WTC11 (cell line): ENCODE results near the gene C9. TPM values are rescaled to one million over a fixed set of nuclear protein-coding genes. Genes with fewer than 3 reads are reported as not detected.

Experiments
- ATAC-seq: fragments of 200-7000 bp; cut with Tn5 transposase; 2 replicates; pipeline ENCODE4 v1.10.0; 2021; ENCODE audit warnings: mild to moderate bottlenecking, moderate library complexity
- CTCF ChIA-PET: fragments of 300-600 bp; sonication (Branson Sonifier 250); formaldehyde crosslinking; loops from one replicate; lab custom pipeline; 2021; ENCODE audit warnings: antibody characterized with exemption; lab: Charles Lee
- POLR2A ChIA-PET: fragments of 350-600 bp; sonication (Branson Sonifier 250); formaldehyde crosslinking; loops from one replicate; lab custom pipeline; 2021; ENCODE audit warnings: antibody characterized with exemption; lab: Charles Lee
- DNase-seq: peaks from one replicate; pipeline ENCODE4 v3.0.0; 2021; ENCODE audit warnings: low spot score
- H3K27ac Mint-ChIP-seq: 2 replicates; pipeline ENCODE4 v1.8.0; 2021; ENCODE audit warnings: mixed read lengths
- H3K27me3 Mint-ChIP-seq: 2 replicates; pipeline ENCODE4 v1.8.0; 2021; ENCODE audit warnings: low read depth, mild to moderate bottlenecking, moderate library complexity, mixed read lengths
- H3K36me3 Mint-ChIP-seq: 2 replicates; pipeline ENCODE4 v1.8.0; 2021; ENCODE audit warnings: mixed read lengths
- H3K4me1 Mint-ChIP-seq: 2 replicates; pipeline ENCODE4 v1.8.0; 2022; ENCODE audit warnings: mixed read lengths
- H3K4me3 Mint-ChIP-seq: 2 replicates; pipeline ENCODE4 v1.8.0; 2021; ENCODE audit warnings: mild to moderate bottlenecking, moderate library complexity, mixed read lengths
- H3K9me3 Mint-ChIP-seq: 2 replicates; pipeline ENCODE4 v1.8.0; 2021; ENCODE audit warnings: mixed read lengths
- ESRRA ChIP-seq: sonication (generic); formaldehyde crosslinking; IDR thresholded peaks from 2 replicates; pipeline ENCODE4 v1.8.1; 2022; ENCODE audit warnings: mild to moderate bottlenecking, missing genetic modification reagents, borderline replicate concordance
- FOXJ3 ChIP-seq: sonication (generic); formaldehyde crosslinking; IDR thresholded peaks from 2 replicates; pipeline ENCODE4 v1.9.0; 2021; ENCODE audit warnings: missing genetic modification reagents, mild to moderate bottlenecking, borderline replicate concordance
- NR3C1 ChIP-seq: sonication (generic); formaldehyde crosslinking; conservative IDR thresholded peaks from 2 replicates; pipeline ENCODE4 v1.8.1; 2023; ENCODE audit warnings: low read depth, mild to moderate bottlenecking, missing genetic modification reagents
- OVOL2 ChIP-seq: fragments of 250-450 bp; sonication (Bioruptor Pico); IDR thresholded peaks from 2 replicates; pipeline ENCODE4 v1.9.0; 2021; ENCODE audit warnings: mild to moderate bottlenecking, borderline replicate concordance
- SP1 ChIP-seq: sonication (generic); formaldehyde crosslinking; conservative IDR thresholded peaks from 2 replicates; pipeline ENCODE4 v1.8.1; 2022; ENCODE audit warnings: missing genetic modification reagents
- ZNF138 ChIP-seq: sonication (generic); formaldehyde crosslinking; conservative IDR thresholded peaks from 2 replicates; pipeline ENCODE4 v1.8.1; 2022; ENCODE audit warnings: mild to moderate bottlenecking, moderate library complexity, missing genetic modification reagents
- total RNA-seq: library from RNA; stranded (reverse); gene quantifications from 3 replicates; pipeline ENCODE4 v1.2.3, GENCODE V29; 2021
- TF ChIP-seq, protein P1 (sequence below): sonication (generic); formaldehyde crosslinking; IDR thresholded peaks from 2 replicates; pipeline ENCODE4 v1.8.1; 2023; ENCODE audit warnings: mild to moderate bottlenecking, moderate library complexity, missing genetic modification reagents
- TF ChIP-seq, protein P2 (sequence below): sonication (generic); formaldehyde crosslinking; IDR thresholded peaks from 2 replicates; pipeline ENCODE4 v1.8.1; 2023; ENCODE audit warnings: mild to moderate bottlenecking, missing genetic modification reagents
- TF ChIP-seq, protein P3 (sequence below): sonication (generic); formaldehyde crosslinking; IDR thresholded peaks from 2 replicates; pipeline ENCODE4 v1.8.0; 2022; ENCODE audit warnings: missing genetic modification reagents
- TF ChIP-seq, protein P4 (sequence below): sonication (generic); formaldehyde crosslinking; IDR thresholded peaks from 2 replicates; pipeline ENCODE4 v1.8.1; 2022; ENCODE audit warnings: mild to moderate bottlenecking, missing genetic modification reagents, moderate library complexity, borderline replicate concordance
- TF ChIP-seq, protein P5 (sequence below): fragments of 250-450 bp; sonication (Bioruptor Pico); IDR thresholded peaks from 2 replicates; pipeline ENCODE4 v2.1.2; 2022; ENCODE audit warnings: mild to moderate bottlenecking, moderate library complexity
- TF ChIP-seq, protein P6 (sequence below): sonication (generic); formaldehyde crosslinking; IDR thresholded peaks from 2 replicates; pipeline ENCODE4 v1.8.1; 2023; ENCODE audit warnings: mild to moderate bottlenecking, missing genetic modification reagents, borderline replicate concordance
- TF ChIP-seq, protein P7 (sequence below): sonication (generic); formaldehyde crosslinking; conservative IDR thresholded peaks from 2 replicates; pipeline ENCODE4 v1.8.1; 2022; ENCODE audit warnings: mild to moderate bottlenecking, missing genetic modification reagents

The C9 gene
- total RNA-seq, 1 experiment from 2014 or later: 0.07 TPM

DNA sequence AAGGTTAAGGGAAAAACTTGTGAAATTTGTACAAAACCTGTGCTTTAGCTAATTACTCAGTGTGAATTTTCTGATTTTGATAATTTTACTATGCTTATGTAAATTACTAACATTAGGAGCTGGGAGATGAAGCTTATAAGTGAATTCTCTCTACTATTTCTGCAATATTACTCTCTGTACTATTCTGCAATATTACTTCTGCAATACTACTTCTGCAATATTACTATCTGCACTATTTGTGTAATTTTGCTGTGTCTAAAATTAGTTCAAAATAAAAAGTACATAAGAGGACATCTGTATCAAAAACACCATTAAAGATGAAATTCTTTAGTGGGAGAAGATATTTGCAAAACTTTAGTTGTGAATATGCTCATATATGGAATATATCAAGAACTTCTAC lies 62.9 kb downstream of the C9 start (continued):
- TF ChIP-seq, protein P1, sequence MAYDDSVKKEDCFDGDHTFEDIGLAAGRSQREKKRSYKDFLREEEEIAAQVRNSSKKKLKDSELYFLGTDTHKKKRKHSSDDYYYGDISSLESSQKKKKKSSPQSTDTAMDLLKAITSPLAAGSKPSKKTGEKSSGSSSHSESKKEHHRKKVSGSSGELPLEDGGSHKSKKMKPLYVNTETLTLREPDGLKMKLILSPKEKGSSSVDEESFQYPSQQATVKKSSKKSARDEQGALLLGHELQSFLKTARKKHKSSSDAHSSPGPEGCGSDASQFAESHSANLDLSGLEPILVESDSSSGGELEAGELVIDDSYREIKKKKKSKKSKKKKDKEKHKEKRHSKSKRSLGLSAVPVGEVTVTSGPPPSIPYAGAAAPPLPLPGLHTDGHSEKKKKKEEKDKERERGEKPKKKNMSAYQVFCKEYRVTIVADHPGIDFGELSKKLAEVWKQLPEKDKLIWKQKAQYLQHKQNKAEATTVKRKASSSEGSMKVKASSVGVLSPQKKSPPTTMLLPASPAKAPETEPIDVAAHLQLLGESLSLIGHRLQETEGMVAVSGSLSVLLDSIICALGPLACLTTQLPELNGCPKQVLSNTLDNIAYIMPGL (CRISPR knock-in tag): no peak
- TF ChIP-seq, protein P2, sequence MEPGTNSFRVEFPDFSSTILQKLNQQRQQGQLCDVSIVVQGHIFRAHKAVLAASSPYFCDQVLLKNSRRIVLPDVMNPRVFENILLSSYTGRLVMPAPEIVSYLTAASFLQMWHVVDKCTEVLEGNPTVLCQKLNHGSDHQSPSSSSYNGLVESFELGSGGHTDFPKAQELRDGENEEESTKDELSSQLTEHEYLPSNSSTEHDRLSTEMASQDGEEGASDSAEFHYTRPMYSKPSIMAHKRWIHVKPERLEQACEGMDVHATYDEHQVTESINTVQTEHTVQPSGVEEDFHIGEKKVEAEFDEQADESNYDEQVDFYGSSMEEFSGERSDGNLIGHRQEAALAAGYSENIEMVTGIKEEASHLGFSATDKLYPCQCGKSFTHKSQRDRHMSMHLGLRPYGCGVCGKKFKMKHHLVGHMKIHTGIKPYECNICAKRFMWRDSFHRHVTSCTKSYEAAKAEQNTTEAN: no peak

DNA sequence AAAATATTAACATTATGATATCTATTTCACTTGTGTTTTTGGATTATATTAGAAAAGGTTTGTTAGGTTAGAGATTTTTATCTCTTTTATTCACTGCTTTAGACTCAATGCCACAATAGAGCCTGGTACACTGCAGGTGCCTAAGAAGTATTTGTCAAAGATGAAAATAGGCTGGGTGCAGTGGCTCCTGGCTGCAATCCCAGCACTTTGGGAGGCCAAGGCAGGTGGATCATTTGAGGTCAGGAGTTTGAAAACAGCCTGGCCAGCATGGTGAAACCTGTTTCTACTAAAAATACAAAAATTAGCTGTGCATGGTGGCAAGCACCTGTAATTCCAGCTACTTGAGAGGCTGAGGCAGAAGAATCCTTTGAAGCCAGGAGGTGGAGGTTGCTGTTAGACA lies 64.3 kb downstream of the C9 start:
- H3K36me3 Mint-ChIP-seq: peaks cover 4% of the 10 kb centered on the region
- no peak overlapping the region for H3K4me3 Mint-ChIP-seq
- no peaks in the 10 kb centered on the region for H3K27me3 Mint-ChIP-seq
- peaks cover 37% of the 10 kb centered on the region for H3K9me3 Mint-ChIP-seq
- TF ChIP-seq, protein P3, sequence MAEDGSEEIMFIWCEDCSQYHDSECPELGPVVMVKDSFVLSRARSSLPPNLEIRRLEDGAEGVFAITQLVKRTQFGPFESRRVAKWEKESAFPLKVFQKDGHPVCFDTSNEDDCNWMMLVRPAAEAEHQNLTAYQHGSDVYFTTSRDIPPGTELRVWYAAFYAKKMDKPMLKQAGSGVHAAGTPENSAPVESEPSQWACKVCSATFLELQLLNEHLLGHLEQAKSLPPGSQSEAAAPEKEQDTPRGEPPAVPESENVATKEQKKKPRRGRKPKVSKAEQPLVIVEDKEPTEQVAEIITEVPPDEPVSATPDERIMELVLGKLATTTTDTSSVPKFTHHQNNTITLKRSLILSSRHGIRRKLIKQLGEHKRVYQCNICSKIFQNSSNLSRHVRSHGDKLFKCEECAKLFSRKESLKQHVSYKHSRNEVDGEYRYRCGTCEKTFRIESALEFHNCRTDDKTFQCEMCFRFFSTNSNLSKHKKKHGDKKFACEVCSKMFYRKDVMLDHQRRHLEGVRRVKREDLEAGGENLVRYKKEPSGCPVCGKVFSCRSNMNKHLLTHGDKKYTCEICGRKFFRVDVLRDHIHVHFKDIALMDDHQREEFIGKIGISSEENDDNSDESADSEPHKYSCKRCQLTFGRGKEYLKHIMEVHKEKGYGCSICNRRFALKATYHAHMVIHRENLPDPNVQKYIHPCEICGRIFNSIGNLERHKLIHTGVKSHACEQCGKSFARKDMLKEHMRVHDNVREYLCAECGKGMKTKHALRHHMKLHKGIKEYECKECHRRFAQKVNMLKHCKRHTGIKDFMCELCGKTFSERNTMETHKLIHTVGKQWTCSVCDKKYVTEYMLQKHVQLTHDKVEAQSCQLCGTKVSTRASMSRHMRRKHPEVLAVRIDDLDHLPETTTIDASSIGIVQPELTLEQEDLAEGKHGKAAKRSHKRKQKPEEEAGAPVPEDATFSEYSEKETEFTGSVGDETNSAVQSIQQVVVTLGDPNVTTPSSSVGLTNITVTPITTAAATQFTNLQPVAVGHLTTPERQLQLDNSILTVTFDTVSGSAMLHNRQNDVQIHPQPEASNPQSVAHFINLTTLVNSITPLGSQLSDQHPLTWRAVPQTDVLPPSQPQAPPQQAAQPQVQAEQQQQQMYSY: no peak
- TF ChIP-seq ZNF138 (CRISPR knock-in tag) (no peak), NR3C1 (no peak), ESRRA (no peak), FOXJ3 (no peak)
- TF ChIP-seq, protein P4, sequence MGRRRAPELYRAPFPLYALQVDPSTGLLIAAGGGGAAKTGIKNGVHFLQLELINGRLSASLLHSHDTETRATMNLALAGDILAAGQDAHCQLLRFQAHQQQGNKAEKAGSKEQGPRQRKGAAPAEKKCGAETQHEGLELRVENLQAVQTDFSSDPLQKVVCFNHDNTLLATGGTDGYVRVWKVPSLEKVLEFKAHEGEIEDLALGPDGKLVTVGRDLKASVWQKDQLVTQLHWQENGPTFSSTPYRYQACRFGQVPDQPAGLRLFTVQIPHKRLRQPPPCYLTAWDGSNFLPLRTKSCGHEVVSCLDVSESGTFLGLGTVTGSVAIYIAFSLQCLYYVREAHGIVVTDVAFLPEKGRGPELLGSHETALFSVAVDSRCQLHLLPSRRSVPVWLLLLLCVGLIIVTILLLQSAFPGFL (CRISPR knock-in tag): no peak
- CTCF ChIA-PET: no interaction called here
- POLR2A ChIA-PET: no interaction called here
- no peak for DNase-seq
- no peak for ATAC-seq
- no peak overlapping the region for H3K27ac Mint-ChIP-seq
- H3K4me1 Mint-ChIP-seq: no peaks in the 10 kb centered on the region

DNA sequence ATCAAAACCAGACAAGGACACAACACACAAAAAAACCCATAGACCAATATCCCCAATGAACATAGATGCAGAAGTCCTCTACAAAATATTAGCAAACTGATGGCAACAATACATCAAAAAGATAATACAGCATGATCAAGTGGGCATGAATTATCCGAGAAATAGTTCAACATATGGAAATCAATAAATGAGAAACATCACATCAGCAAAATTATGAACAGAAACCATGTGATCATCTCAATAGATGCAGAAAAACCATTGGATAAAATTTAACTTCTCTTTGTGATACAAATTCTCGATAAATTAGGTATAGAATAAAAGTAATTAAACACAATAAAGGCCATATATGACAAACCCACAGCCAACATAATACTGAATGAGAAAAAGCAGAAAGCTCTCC lies 69.6 kb downstream of the C9 start:
- H3K27ac Mint-ChIP-seq: no peak overlapping the region
- H3K4me3 Mint-ChIP-seq: no peak overlapping the region
- no peaks in the 10 kb centered on the region for H3K27me3 Mint-ChIP-seq
- CTCF ChIA-PET: no interaction called here
- DNase-seq (no peak), ATAC-seq (no peak)
- no peaks in the 10 kb centered on the region for H3K4me1 Mint-ChIP-seq
- H3K9me3 Mint-ChIP-seq: peaks cover 44% of the 10 kb centered on the region
- H3K36me3 Mint-ChIP-seq: peaks cover 4% of the 10 kb centered on the region
- POLR2A ChIA-PET: no interaction called here
- TF ChIP-seq SP1 (CRISPR knock-in tag) (no peak), OVOL2 (no peak)
- TF ChIP-seq, protein P5, sequence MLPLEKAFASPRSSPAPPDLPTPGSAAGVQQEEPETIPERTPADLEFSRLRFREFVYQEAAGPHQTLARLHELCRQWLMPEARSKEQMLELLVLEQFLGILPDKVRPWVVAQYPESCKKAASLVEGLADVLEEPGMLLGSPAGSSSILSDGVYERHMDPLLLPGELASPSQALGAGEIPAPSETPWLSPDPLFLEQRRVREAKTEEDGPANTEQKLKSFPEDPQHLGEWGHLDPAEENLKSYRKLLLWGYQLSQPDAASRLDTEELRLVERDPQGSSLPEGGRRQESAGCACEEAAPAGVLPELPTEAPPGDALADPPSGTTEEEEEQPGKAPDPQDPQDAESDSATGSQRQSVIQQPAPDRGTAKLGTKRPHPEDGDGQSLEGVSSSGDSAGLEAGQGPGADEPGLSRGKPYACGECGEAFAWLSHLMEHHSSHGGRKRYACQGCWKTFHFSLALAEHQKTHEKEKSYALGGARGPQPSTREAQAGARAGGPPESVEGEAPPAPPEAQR: no peak
- TF ChIP-seq, protein P6, sequence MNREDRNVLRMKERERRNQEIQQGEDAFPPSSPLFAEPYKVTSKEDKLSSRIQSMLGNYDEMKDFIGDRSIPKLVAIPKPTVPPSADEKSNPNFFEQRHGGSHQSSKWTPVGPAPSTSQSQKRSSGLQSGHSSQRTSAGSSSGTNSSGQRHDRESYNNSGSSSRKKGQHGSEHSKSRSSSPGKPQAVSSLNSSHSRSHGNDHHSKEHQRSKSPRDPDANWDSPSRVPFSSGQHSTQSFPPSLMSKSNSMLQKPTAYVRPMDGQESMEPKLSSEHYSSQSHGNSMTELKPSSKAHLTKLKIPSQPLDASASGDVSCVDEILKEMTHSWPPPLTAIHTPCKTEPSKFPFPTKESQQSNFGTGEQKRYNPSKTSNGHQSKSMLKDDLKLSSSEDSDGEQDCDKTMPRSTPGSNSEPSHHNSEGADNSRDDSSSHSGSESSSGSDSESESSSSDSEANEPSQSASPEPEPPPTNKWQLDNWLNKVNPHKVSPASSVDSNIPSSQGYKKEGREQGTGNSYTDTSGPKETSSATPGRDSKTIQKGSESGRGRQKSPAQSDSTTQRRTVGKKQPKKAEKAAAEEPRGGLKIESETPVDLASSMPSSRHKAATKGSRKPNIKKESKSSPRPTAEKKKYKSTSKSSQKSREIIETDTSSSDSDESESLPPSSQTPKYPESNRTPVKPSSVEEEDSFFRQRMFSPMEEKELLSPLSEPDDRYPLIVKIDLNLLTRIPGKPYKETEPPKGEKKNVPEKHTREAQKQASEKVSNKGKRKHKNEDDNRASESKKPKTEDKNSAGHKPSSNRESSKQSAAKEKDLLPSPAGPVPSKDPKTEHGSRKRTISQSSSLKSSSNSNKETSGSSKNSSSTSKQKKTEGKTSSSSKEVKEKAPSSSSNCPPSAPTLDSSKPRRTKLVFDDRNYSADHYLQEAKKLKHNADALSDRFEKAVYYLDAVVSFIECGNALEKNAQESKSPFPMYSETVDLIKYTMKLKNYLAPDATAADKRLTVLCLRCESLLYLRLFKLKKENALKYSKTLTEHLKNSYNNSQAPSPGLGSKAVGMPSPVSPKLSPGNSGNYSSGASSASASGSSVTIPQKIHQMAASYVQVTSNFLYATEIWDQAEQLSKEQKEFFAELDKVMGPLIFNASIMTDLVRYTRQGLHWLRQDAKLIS (CRISPR knock-in tag): no peak
- TF ChIP-seq, protein P7, sequence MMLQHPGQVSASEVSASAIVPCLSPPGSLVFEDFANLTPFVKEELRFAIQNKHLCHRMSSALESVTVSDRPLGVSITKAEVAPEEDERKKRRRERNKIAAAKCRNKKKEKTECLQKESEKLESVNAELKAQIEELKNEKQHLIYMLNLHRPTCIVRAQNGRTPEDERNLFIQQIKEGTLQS: no peak
